Stimulated activated effector memory CD8-positive, alpha-beta T cell treated with anti-CD3 and anti-CD28 coated beads, Interleukin-12 subunit alpha, Interleukin-12 subunit beta, amount 100 ng/mL, for 72 hours (primary cell): ENCODE measurements around the gene ALOX12.
"Not testable (repeated sequence)": the region's sequence is repeated elsewhere in the genome, so short reads cannot be mapped to it uniquely, and the experiment has no call there.

Experiments
- ATAC-seq: fragments of 150-1000 bp; cut with Tn5 transposase; 2 replicates; pipeline ENCODE4 v1.10.0; 2021
- DNase-seq, 2 donors: peaks; one replicate each; pipeline ENCODE4 v3.0.0; 2021 to 2022; ENCODE audit warnings: low spot score in 2 of 2
- H3K27ac Mint-ChIP-seq: one replicate; pipeline ENCODE4 v1.8.0; 2022; ENCODE audit warnings: mild to moderate bottlenecking, mixed read lengths
- H3K36me3 Mint-ChIP-seq: one replicate; pipeline ENCODE4 v1.8.0; 2022; ENCODE audit warnings: mild to moderate bottlenecking, mixed read lengths
- H3K4me1 Mint-ChIP-seq: one replicate; pipeline ENCODE4 v1.8.0; 2022; ENCODE audit warnings: mixed read lengths
- H3K4me3 Mint-ChIP-seq: one replicate; pipeline ENCODE4 v1.8.0; 2022; ENCODE audit warnings: mild to moderate bottlenecking, mixed read lengths
- H3K9me3 Mint-ChIP-seq: one replicate; pipeline ENCODE4 v1.8.0; 2022; ENCODE audit warnings: mixed read lengths

The ALOX12 gene

GRCh38 chr17:6995500-6996255 lies at the start of gene ALOX12:
Gene ALOX12 (plus strand): TSS chr17:6996049. CDS start chr17:6996118, 69 bp downstream.
- Mint-ChIP-seq H3K4me3 (no peak within 1 kb of the TSS), H3K4me1 (peaks cover 12% of the 10 kb centered on the region), H3K9me3 (no peaks in the 10 kb centered on the region), H3K27ac (peak within 1 kb of the TSS; percentile 7), H3K36me3 (peaks cover 58% of the 10 kb centered on the region)
- DNase-seq (no peak), ATAC-seq (no peak)

- H3K4me3 Mint-ChIP-seq = no peak overlapping the region
- peaks cover 9% of the 10 kb centered on the region for H3K4me1 Mint-ChIP-seq
- ATAC-seq (no peak), DNase-seq (no peak)
- no peaks in the 10 kb centered on the region for H3K9me3 Mint-ChIP-seq
- no peaks in the 10 kb centered on the region for H3K36me3 Mint-ChIP-seq
- H3K27ac Mint-ChIP-seq = peak overlapping the region; percentile 75
These were observed 48.1 kb upstream of the ALOX12 start for GRCh38 chr17:6947745-6948144.

- H3K36me3 Mint-ChIP-seq = no peaks in the 10 kb centered on the region
- peaks cover 9% of the 10 kb centered on the region for H3K4me1 Mint-ChIP-seq
- no peaks in the 10 kb centered on the region for H3K9me3 Mint-ChIP-seq
- DNase-seq (no peak), ATAC-seq (peak; percentile 63)
- peak overlapping the region; percentile 75 for H3K27ac Mint-ChIP-seq
- H3K4me3 Mint-ChIP-seq = no peak overlapping the region
These were observed 47.3 kb upstream of the ALOX12 start for GRCh38 chr17:6948562-6948961.

- Mint-ChIP-seq H3K4me1 (peaks cover 9% of the 10 kb centered on the region), H3K4me3 (no peak overlapping the region), H3K9me3 (no peaks in the 10 kb centered on the region), H3K36me3 (no peaks in the 10 kb centered on the region), H3K27ac (peak overlapping the region; percentile 75)
- DNase-seq (no peak), ATAC-seq (no peak)
These were observed 46.9 kb upstream of the ALOX12 start for GRCh38 chr17:6948976-6949375.

GRCh38 chr17:6950938-6951337 lies 44.9 kb upstream of the ALOX12 start:
- DNase-seq, H3K9me3 Mint-ChIP-seq, H3K4me1 Mint-ChIP-seq, ATAC-seq, H3K27ac Mint-ChIP-seq, H3K36me3 Mint-ChIP-seq, H3K4me3 Mint-ChIP-seq: not testable (repeated sequence)

- Mint-ChIP-seq H3K27ac (no peak overlapping the region), H3K4me1 (peaks cover 3% of the 10 kb centered on the region), H3K4me3 (no peak overlapping the region), H3K9me3 (no peaks in the 10 kb centered on the region), H3K36me3 (no peaks in the 10 kb centered on the region)
- no peak for ATAC-seq
- DNase-seq = no peak
These were observed 42.2 kb upstream of the ALOX12 start for GRCh38 chr17:6953689-6954088.

- Mint-ChIP-seq H3K27ac (no peak overlapping the region), H3K4me3 (no peak overlapping the region), H3K9me3 (no peaks in the 10 kb centered on the region), H3K36me3 (no peaks in the 10 kb centered on the region), H3K4me1 (peaks cover 6% of the 10 kb centered on the region)
- DNase-seq (no peak), ATAC-seq (no peak)
These were observed 36.1 kb upstream of the ALOX12 start for GRCh38 chr17:6959700-6960099.

- ATAC-seq (peak; percentile 88), DNase-seq (no peak)
- H3K27ac Mint-ChIP-seq = peak overlapping the region; percentile 77
- peaks cover 17% of the 10 kb centered on the region for H3K4me1 Mint-ChIP-seq
- H3K4me3 Mint-ChIP-seq = peak overlapping the region; percentile 12
- no peaks in the 10 kb centered on the region for H3K9me3 Mint-ChIP-seq
- H3K36me3 Mint-ChIP-seq = peaks cover 6% of the 10 kb centered on the region
These were observed 26.5 kb upstream of the ALOX12 start for GRCh38 chr17:6969323-6969726.

GRCh38 chr17:6970992-6971391 lies 24.9 kb upstream of the ALOX12 start:
- no peaks in the 10 kb centered on the region for H3K9me3 Mint-ChIP-seq
- peaks cover 17% of the 10 kb centered on the region for H3K4me1 Mint-ChIP-seq
- no peak overlapping the region for H3K4me3 Mint-ChIP-seq
- DNase-seq (no peak), ATAC-seq (peak; percentile 85)
- H3K36me3 Mint-ChIP-seq = peaks cover 6% of the 10 kb centered on the region
- no peak overlapping the region for H3K27ac Mint-ChIP-seq

- H3K9me3 Mint-ChIP-seq, H3K4me1 Mint-ChIP-seq, H3K27ac Mint-ChIP-seq, DNase-seq, ATAC-seq, H3K36me3 Mint-ChIP-seq, H3K4me3 Mint-ChIP-seq: not testable (repeated sequence)
These were observed 16.4 kb upstream of the ALOX12 start for GRCh38 chr17:6979440-6979839.

GRCh38 chr17:6981426-6981825 lies 14.4 kb upstream of the ALOX12 start:
- no peak overlapping the region for H3K4me3 Mint-ChIP-seq
- H3K4me1 Mint-ChIP-seq = no peaks in the 10 kb centered on the region
- peak in 1 of 2 donors; percentile 12 for DNase-seq
- ATAC-seq = no peak
- H3K36me3 Mint-ChIP-seq = no peaks in the 10 kb centered on the region
- H3K9me3 Mint-ChIP-seq = no peaks in the 10 kb centered on the region
- H3K27ac Mint-ChIP-seq = no peak overlapping the region

GRCh38 chr17:6985266-6985665 lies 10.6 kb upstream of the ALOX12 start:
- DNase-seq = no peak
- no peak overlapping the region for H3K4me3 Mint-ChIP-seq
- no peaks in the 10 kb centered on the region for H3K4me1 Mint-ChIP-seq
- no peak overlapping the region for H3K27ac Mint-ChIP-seq
- no peaks in the 10 kb centered on the region for H3K9me3 Mint-ChIP-seq
- no peak for ATAC-seq
- H3K36me3 Mint-ChIP-seq = no peaks in the 10 kb centered on the region

- ATAC-seq = no peak
- no peak overlapping the region for H3K27ac Mint-ChIP-seq
- DNase-seq = no peak
- no peaks in the 10 kb centered on the region for H3K9me3 Mint-ChIP-seq
- H3K4me3 Mint-ChIP-seq = no peak overlapping the region
- H3K36me3 Mint-ChIP-seq = no peaks in the 10 kb centered on the region
- no peaks in the 10 kb centered on the region for H3K4me1 Mint-ChIP-seq
These were observed 9.2 kb upstream of the ALOX12 start for GRCh38 chr17:6986676-6987075.

GRCh38 chr17:6989779-6990178 lies 6.1 kb upstream of the ALOX12 start:
- no peak overlapping the region for H3K4me3 Mint-ChIP-seq
- DNase-seq = no peak
- no peaks in the 10 kb centered on the region for H3K9me3 Mint-ChIP-seq
- peaks cover 11% of the 10 kb centered on the region for H3K36me3 Mint-ChIP-seq
- ATAC-seq = no peak
- H3K4me1 Mint-ChIP-seq = no peaks in the 10 kb centered on the region
- H3K27ac Mint-ChIP-seq = no peak overlapping the region

- DNase-seq, H3K9me3 Mint-ChIP-seq, H3K27ac Mint-ChIP-seq, ATAC-seq, H3K4me3 Mint-ChIP-seq, H3K4me1 Mint-ChIP-seq: not testable (repeated sequence)
- H3K36me3 Mint-ChIP-seq = peaks cover 39% of the 10 kb centered on the region
These were observed 2.2 kb upstream of the ALOX12 start for GRCh38 chr17:6993613-6994056.

GRCh38 chr17:6994118-6994598 lies 1.7 kb upstream of the ALOX12 start:
- H3K27ac Mint-ChIP-seq = no peak overlapping the region
- ATAC-seq (no peak), DNase-seq (no peak)
- H3K36me3 Mint-ChIP-seq = peaks cover 43% of the 10 kb centered on the region
- H3K9me3 Mint-ChIP-seq = no peaks in the 10 kb centered on the region
- no peak overlapping the region for H3K4me3 Mint-ChIP-seq
- H3K4me1 Mint-ChIP-seq = peaks cover 6% of the 10 kb centered on the region
